WTC11 (cell line): ENCODE data around the gene SLC25A44. TPM values are rescaled to one million over a fixed set of nuclear protein-coding genes. Genes with fewer than 3 reads are reported as not detected.

Experiments used
- ATAC-seq: fragments of 200-7000 bp; cut with Tn5 transposase; 2 replicates; pipeline ENCODE4 v1.10.0; 2021; ENCODE audit warnings: mild to moderate bottlenecking, moderate library complexity
- CTCF ChIA-PET: fragments of 300-600 bp; sonication (Branson Sonifier 250); formaldehyde crosslinking; loops from one replicate; lab custom pipeline; 2021; ENCODE audit warnings: antibody characterized with exemption; lab: Charles Lee
- POLR2A ChIA-PET: fragments of 350-600 bp; sonication (Branson Sonifier 250); formaldehyde crosslinking; loops from one replicate; lab custom pipeline; 2021; ENCODE audit warnings: antibody characterized with exemption; lab: Charles Lee
- DNase-seq: peaks from one replicate; pipeline ENCODE4 v3.0.0; 2021; ENCODE audit warnings: low spot score
- H3K27ac Mint-ChIP-seq: 2 replicates; pipeline ENCODE4 v1.8.0; 2021; ENCODE audit warnings: mixed read lengths
- H3K27me3 Mint-ChIP-seq: 2 replicates; pipeline ENCODE4 v1.8.0; 2021; ENCODE audit warnings: low read depth, mild to moderate bottlenecking, moderate library complexity, mixed read lengths
- H3K36me3 Mint-ChIP-seq: 2 replicates; pipeline ENCODE4 v1.8.0; 2021; ENCODE audit warnings: mixed read lengths
- H3K4me1 Mint-ChIP-seq: 2 replicates; pipeline ENCODE4 v1.8.0; 2022; ENCODE audit warnings: mixed read lengths
- H3K4me3 Mint-ChIP-seq: 2 replicates; pipeline ENCODE4 v1.8.0; 2021; ENCODE audit warnings: mild to moderate bottlenecking, moderate library complexity, mixed read lengths
- H3K9me3 Mint-ChIP-seq: 2 replicates; pipeline ENCODE4 v1.8.0; 2021; ENCODE audit warnings: mixed read lengths
- ATF6 ChIP-seq: sonication (generic); formaldehyde crosslinking; IDR thresholded peaks from 2 replicates; pipeline ENCODE4 v1.8.1; 2023; ENCODE audit warnings: mild to moderate bottlenecking, missing genetic modification reagents
- EMX1 ChIP-seq: fragments of 250-450 bp; sonication (Bioruptor Pico); IDR thresholded peaks from 2 replicates; pipeline ENCODE4 v1.8.0; 2021; ENCODE audit warnings: mild to moderate bottlenecking
- GRHL2 ChIP-seq: fragments of 250-450 bp; sonication (Bioruptor Pico); IDR thresholded peaks from 2 replicates; pipeline ENCODE4 v1.8.0; 2022; ENCODE audit warnings: mild to moderate bottlenecking, moderate library complexity; ENCODE audit not compliant: insufficient replicate concordance, severe bottlenecking
- GTF2I ChIP-seq: fragments of 250-450 bp; sonication (Bioruptor Pico); conservative IDR thresholded peaks from 2 replicates; pipeline ENCODE4 v1.4.0; 2021; ENCODE audit warnings: mild to moderate bottlenecking
- JUN ChIP-seq: sonication (generic); formaldehyde crosslinking; IDR thresholded peaks from 2 replicates; pipeline ENCODE4 v1.8.0; 2023; ENCODE audit warnings: mild to moderate bottlenecking, missing genetic modification reagents
- KAT7 ChIP-seq: sonication (generic); formaldehyde crosslinking; IDR thresholded peaks from 2 replicates; pipeline ENCODE4 v1.8.1; 2023; ENCODE audit warnings: missing genetic modification reagents, mild to moderate bottlenecking, borderline replicate concordance
- NR2C2 ChIP-seq: sonication (generic); formaldehyde crosslinking; IDR thresholded peaks from 2 replicates; pipeline ENCODE4 v1.8.0; 2022; ENCODE audit warnings: mild to moderate bottlenecking, missing genetic modification reagents
- SOX15 ChIP-seq: fragments of 250-450 bp; sonication (Bioruptor Pico); IDR thresholded peaks from 2 replicates; pipeline ENCODE4 v1.9.0; 2021; ENCODE audit warnings: mild to moderate bottlenecking
- SP1 ChIP-seq: sonication (generic); formaldehyde crosslinking; conservative IDR thresholded peaks from 2 replicates; pipeline ENCODE4 v1.8.1; 2022; ENCODE audit warnings: missing genetic modification reagents
- TEAD4 ChIP-seq: sonication (generic); formaldehyde crosslinking; IDR thresholded peaks from 2 replicates; pipeline ENCODE4 v1.8.0; 2022; ENCODE audit warnings: mild to moderate bottlenecking, missing genetic modification reagents
- ZNF219 ChIP-seq: sonication (generic); formaldehyde crosslinking; IDR thresholded peaks from 2 replicates; pipeline ENCODE4 v1.8.0; 2023; ENCODE audit warnings: missing genetic modification reagents, mild to moderate bottlenecking, borderline replicate concordance
- ZNF263 ChIP-seq: sonication (generic); formaldehyde crosslinking; IDR thresholded peaks from 2 replicates; pipeline ENCODE4 v1.8.1; 2022; ENCODE audit warnings: low read depth, mild to moderate bottlenecking, moderate library complexity, missing genetic modification reagents
- ZNF281 ChIP-seq: sonication (generic); formaldehyde crosslinking; IDR thresholded peaks from 2 replicates; pipeline ENCODE4 v1.8.0; 2023; ENCODE audit warnings: mild to moderate bottlenecking, missing genetic modification reagents
- ZNF317 ChIP-seq: sonication (generic); formaldehyde crosslinking; IDR thresholded peaks from 2 replicates; pipeline ENCODE4 v1.8.1; 2023; ENCODE audit warnings: low read depth, mild to moderate bottlenecking, moderate library complexity, missing genetic modification reagents, borderline replicate concordance
- ZNF671 ChIP-seq: fragments of 250-450 bp; sonication (Bioruptor Pico); IDR thresholded peaks from 2 replicates; pipeline ENCODE4 v1.8.0; 2021; ENCODE audit warnings: mild to moderate bottlenecking
- ZSCAN18 ChIP-seq: fragments of 250-450 bp; sonication (Bioruptor Pico); IDR thresholded peaks from 2 replicates; pipeline ENCODE4 v2.1.2; 2022; ENCODE audit warnings: mild to moderate bottlenecking, moderate library complexity
- total RNA-seq: library from RNA; stranded (reverse); gene quantifications from 3 replicates; pipeline ENCODE4 v1.2.3, GENCODE V29; 2021
- TF ChIP-seq, protein P1 (sequence below): sonication (generic); formaldehyde crosslinking; IDR thresholded peaks from 2 replicates; pipeline ENCODE4 v1.8.0; 2022; ENCODE audit warnings: mild to moderate bottlenecking, missing genetic modification reagents
- TF ChIP-seq, protein P2 (sequence below): sonication (generic); formaldehyde crosslinking; IDR thresholded peaks from 2 replicates; pipeline ENCODE4 v1.8.1; 2022; ENCODE audit warnings: low read depth, missing genetic modification reagents, borderline replicate concordance

SLC25A44 gene
- total RNA-seq, 1 experiment from 2014 or later, result 29.1 TPM

DNA sequence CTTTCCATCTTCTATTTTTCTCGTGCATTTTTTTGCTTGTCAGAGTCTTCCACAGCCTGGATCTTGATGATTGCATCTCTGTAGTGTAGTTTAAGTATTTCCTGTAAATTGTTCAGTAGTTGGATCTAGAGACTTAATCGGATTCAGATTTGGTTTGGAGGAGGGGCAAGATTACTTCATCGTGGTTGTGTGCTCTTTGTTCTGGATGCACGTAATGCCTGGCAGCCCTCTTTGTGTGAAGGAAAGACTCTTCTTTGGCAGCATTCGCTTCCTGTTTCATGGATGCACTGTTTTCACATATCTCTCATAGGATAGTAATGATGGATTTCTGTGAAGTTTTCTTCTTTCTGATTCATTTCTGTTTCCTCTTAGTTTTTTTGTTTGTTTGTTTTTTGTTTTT is 26.4 kb upstream of the SLC25A44 start (continued):
- no peak for TF ChIP-seq ZSCAN18 (CRISPR knock-in tag)

DNA sequence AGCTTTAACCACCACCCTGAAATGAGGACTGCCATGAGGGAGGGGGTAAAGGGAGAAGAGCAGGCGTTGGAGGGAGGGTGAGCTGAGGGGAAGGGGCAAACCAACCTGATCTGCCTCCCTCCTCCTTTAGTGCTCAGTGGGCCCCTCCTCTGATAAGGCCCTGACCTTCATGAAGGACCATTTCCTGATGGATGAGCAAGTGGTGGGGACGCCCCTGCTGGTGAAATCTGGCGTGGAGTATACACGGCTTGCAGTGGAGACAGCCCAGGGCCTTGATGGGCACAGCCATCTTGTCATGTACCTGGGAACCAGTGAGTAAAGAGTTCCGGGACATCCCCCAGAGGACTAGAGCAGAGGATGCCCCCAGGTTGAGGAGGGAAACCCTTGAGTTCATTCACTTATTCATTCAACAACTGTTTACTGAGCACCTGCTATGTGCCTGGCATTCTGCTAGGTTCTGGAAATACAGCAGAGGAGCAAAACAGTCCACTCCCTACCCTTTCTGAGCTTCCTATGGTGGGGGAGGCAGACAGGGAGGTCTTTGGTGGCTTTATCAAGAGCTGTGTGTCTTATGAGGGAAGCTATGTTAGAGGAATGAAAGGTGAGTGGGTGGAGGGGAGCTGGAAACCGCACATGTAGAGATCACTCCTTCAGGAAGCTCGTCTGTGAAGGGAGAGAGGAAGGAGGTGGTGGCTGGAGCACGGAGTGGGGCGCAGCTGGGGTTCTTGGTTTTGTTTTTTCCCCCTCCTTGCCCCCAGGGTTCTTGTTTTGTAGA is 21.0 kb upstream of the SLC25A44 start:
- H3K36me3 Mint-ChIP-seq, result 0 out of 2 replicates have a peak, but pooled peaks cover 3% of the 10 kb centered on the region
- H3K27ac Mint-ChIP-seq, result no peak overlapping the region; the same call in 1 of the 2 replicates
- peaks cover 31% of the 10 kb centered on the region for H3K4me1 Mint-ChIP-seq
- no peak overlapping the region for H3K4me3 Mint-ChIP-seq
- no peaks in the 10 kb centered on the region for H3K27me3 Mint-ChIP-seq
- no peaks in the 10 kb centered on the region for H3K9me3 Mint-ChIP-seq
- peak; percentile 64 for DNase-seq
- no peak for TF ChIP-seq ZNF671 (CRISPR knock-in tag)
- no peak for TF ChIP-seq ZNF317 (CRISPR knock-in tag)
- no peak for TF ChIP-seq SOX15 (CRISPR knock-in tag)
- no peak for TF ChIP-seq EMX1 (CRISPR knock-in tag)
- TF ChIP-seq GRHL2 (CRISPR knock-in tag), result no peak
- TF ChIP-seq SP1 (CRISPR knock-in tag), result no peak
- TF ChIP-seq, protein P1, sequence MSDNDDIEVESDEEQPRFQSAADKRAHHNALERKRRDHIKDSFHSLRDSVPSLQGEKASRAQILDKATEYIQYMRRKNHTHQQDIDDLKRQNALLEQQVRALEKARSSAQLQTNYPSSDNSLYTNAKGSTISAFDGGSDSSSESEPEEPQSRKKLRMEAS (CRISPR knock-in tag), result no peak
- no peak for TF ChIP-seq KAT7 (CRISPR knock-in tag)
- no peak for TF ChIP-seq ATF6 (CRISPR knock-in tag)
- TF ChIP-seq JUN (CRISPR knock-in tag), result no peak
- no peak for TF ChIP-seq TEAD4
- TF ChIP-seq ZNF219 (CRISPR knock-in tag), result no peak
- no peak for TF ChIP-seq NR2C2 (CRISPR knock-in tag)
- TF ChIP-seq GTF2I (CRISPR knock-in tag), result no peak
- TF ChIP-seq ZNF281 (CRISPR knock-in tag), result no peak
- TF ChIP-seq, protein P2, sequence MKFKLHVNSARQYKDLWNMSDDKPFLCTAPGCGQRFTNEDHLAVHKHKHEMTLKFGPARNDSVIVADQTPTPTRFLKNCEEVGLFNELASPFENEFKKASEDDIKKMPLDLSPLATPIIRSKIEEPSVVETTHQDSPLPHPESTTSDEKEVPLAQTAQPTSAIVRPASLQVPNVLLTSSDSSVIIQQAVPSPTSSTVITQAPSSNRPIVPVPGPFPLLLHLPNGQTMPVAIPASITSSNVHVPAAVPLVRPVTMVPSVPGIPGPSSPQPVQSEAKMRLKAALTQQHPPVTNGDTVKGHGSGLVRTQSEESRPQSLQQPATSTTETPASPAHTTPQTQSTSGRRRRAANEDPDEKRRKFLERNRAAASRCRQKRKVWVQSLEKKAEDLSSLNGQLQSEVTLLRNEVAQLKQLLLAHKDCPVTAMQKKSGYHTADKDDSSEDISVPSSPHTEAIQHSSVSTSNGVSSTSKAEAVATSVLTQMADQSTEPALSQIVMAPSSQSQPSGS (CRISPR knock-in tag), result no peak
- TF ChIP-seq ZNF263 (CRISPR knock-in tag), result no peak
- TF ChIP-seq, all 79 proteins: peak for 0
- POLR2A ChIA-PET, result interaction anchor here (0.9 kb wide), 1 partner anchor 40 kb away, joined by 3 read pairs; the partner anchor contains the start of gene PMF1
- CTCF ChIA-PET, result interaction anchor here (0.6 to 2.6 kb wide), 13 partner anchors 10 to 73 kb away, joined by 3 to 18 read pairs (median 4); partner anchors contain the start of genes PMF1, SEMA4A and SLC25A44
- ATAC-seq, result peak; percentile 89
